ENCODE data around the gene ALS2.
"Not testable (repeated sequence)": the region's sequence is repeated elsewhere in the genome, so short reads cannot be mapped to it uniquely, and the experiment has no call there.

Gene ALS2

DNA sequence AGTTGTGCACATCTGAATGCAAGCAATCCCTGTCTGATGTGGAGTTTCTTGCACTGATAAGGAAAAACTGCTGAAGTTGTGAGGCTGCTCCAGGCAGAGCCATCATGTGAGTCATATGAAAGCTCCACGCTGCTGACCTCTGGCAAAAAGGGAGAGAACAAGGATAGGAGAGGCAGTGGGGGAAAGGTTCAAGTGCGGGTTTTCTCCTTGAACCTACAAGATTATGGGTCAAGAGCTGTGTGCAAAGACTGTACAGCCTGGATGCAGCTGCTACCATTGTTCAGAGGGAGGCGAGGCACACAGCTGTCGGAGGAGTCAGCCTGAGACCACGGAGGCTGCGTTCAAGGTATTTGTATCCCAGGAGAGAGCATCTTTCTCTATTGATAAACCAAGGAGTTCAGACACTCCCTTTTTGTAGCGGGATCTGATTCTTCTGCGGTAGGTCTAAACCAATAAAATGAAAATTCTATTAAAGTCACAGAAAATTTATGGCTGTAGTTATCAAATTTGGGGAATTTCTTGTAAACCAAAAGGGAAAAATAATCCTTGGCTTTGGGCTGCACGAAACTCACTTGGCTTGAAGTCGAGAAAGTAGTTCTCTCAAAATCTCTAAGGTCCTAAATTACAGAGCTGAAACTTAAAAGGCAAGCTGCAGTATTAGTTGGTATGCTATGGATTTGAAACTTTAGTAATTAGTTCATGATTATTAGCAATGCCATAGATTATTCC is 25.9 kb upstream of the ALS2 start, which contains the start of gene CDK15:
TSS of gene CDK15 (plus strand) at position 96 of the 729 bp plus-strand sequence. CDS start at position 224, 128 bp downstream.
- TF ChIP-seq, protein P1, sequence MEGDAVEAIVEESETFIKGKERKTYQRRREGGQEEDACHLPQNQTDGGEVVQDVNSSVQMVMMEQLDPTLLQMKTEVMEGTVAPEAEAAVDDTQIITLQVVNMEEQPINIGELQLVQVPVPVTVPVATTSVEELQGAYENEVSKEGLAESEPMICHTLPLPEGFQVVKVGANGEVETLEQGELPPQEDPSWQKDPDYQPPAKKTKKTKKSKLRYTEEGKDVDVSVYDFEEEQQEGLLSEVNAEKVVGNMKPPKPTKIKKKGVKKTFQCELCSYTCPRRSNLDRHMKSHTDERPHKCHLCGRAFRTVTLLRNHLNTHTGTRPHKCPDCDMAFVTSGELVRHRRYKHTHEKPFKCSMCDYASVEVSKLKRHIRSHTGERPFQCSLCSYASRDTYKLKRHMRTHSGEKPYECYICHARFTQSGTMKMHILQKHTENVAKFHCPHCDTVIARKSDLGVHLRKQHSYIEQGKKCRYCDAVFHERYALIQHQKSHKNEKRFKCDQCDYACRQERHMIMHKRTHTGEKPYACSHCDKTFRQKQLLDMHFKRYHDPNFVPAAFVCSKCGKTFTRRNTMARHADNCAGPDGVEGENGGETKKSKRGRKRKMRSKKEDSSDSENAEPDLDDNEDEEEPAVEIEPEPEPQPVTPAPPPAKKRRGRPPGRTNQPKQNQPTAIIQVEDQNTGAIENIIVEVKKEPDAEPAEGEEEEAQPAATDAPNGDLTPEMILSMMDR (IDR thresholded peaks at IDR 0.05; ENCODE audit: low read length, missing control alignments), result no peak
- peak; percentile 47 for DNase-seq (ENCODE audit: low read depth)
- H3K4me3 ChIP-seq (replicated peaks; ENCODE audit: low read depth, low read length), result no peak within 1 kb of the TSS

DNA sequence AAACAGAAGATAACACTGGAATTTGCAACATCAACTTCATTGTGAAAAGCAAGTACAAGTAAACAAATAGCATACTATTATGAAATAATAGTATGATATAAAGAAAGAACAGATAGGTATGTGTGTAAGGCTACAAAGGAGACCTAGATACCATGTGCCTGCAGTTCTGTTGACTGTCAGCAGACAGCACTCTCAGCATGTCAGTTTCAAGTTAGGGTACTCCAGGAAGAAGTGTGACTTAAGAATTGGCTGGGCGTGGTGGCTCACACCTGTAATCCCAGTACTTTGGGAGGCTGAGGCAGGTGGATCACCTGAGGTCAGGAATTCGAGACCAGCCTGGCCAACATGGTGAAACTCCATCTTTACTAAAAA is 18.2 kb upstream of the ALS2 start:
- not testable (repeated sequence) for H3K4me3 ChIP-seq (replicated peaks; ENCODE audit: low read depth, low read length)
- TF ChIP-seq, protein P1 (IDR thresholded peaks at IDR 0.05; ENCODE audit: low read length, missing control alignments), result peak; percentile 24
- peak; percentile 46 for DNase-seq (ENCODE audit: low read depth)

DNA sequence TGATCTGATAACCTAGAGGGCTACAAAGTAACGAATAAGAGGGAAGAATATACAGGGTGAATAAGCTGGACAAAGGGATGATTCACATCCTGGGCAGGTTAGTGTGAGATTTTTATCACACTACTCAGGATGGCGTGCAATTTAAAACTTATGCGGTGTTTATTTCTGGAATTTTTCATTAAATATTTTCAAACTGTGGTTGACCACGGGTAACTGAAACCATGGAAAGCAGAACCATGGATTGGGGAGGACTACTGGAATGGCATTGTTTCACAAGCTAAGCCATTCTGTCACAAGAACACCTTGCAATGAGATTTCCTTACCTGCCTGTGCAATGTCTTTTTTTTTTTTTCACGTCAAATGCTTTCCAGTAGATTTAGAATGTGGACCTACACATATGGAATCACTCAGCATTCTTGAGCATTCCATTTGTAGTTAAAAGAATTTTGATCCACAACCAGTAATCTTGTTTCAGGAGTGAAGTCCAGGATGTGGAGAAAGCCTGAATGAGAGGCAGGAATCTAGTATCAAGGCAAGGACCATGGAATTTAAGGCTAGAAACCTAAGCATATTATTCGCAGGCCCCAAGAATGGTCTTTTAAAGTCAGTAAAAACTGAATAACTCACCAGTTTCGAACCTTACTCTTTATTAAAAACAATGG is 17.6 kb upstream of the ALS2 start:
- H3K4me3 ChIP-seq (replicated peaks; ENCODE audit: low read depth, low read length), result no peak overlapping the region
- DNase-seq (ENCODE audit: low read depth), result peak; percentile 49
- TF ChIP-seq, protein P1 (IDR thresholded peaks at IDR 0.05; ENCODE audit: low read length, missing control alignments), result no peak

DNA sequence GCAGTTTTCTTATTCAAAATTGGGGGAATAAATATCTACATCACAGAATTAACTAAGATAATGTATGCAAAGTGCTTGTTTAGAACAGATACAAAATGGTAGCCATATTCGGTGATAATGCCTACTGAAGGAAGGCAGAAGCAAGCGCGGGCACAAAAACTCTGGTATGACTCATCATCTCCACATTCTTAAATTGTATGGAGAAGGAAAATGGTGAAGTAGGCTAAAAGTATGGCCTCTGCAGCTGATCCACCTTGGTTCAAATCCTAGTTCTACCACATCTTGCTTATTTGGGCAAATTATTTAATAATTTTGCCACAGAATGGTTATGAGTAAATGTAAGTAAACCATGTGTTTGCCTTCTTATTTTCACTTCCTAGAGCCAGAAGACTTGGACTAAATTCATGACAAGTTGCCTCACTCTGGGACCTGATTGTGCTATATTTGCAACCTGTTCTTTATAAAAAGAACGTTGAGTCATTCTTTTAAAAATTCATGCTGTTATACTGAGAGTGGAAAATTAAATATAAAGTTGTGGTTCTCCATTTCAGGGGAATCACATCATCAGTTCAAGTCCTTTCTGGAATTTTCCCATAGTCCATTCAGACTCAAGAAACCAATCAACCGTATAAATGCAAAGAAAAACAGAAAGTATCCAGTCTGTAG is 16.6 kb upstream of the ALS2 start:
- H3K4me3 ChIP-seq (replicated peaks; ENCODE audit: low read depth, low read length), result no peak overlapping the region
- peak; percentile 21 for DNase-seq (ENCODE audit: low read depth)
- TF ChIP-seq, protein P1 (IDR thresholded peaks at IDR 0.05; ENCODE audit: low read length, missing control alignments), result no peak

DNA sequence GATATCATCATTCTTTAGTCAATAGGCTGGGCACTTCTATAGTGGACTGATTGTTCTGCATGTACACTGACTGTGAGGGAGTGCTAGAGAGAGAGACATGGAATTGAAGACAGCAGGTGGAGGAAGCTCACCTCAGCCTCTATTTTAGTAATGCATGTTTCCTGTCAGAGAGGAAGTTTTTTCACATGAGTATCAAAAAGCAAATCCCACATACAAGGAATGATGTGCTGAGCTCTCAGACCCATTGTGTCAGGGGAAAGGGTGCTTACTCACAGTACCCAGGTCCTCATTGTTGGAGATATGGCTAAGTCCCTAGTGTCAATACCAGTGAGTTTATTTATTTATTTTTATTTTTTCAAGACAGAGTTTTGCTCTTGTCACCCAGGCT is 15.7 kb upstream of the ALS2 start:
- DNase-seq (ENCODE audit: low read depth), result no peak
- no peak overlapping the region for H3K4me3 ChIP-seq (replicated peaks; ENCODE audit: low read depth, low read length)
- TF ChIP-seq, protein P1 (IDR thresholded peaks at IDR 0.05; ENCODE audit: low read length, missing control alignments), result no peak

DNA sequence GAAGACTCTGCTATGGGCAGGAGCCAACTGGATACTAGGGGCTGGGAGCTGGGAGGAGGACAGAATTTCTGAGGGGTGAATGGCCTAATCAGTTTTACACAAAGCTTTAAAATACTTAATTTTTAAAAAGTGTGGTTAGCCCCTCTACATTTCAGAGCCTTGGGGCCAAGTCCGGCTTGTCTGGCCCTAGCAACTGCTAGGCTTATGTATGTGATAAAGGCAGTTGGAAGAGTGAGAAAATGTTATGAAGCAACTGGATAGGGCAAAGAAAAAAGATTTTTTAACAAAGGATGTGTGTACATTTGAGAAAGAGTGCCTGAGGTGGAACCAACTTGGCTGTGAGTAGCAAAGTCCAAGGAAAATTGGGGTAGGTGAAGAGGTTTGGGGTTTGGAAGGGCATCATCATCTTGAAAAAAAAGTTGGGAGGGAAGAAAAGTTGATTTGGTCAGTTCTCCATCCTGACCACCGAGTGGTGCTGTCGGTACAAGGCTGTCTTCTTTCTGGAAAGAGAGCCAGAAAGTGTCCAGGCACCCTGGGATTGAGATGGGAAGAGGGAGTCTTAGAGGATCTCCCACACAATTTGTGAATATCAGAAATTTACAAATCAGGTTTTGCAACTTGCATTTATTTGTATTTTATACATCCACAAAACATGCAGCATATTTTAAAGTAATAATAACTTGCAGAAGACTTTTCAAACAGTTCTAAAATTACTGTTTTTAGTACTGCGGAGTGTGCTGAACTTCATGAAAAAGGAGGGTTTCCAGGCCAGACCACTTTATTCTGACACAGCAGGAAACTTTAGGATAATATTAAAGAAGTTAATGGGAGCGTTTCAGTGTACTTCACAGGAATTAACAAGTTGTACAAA is 15.1 kb upstream of the ALS2 start:
- no peak overlapping the region for H3K4me3 ChIP-seq (replicated peaks; ENCODE audit: low read depth, low read length)
- DNase-seq (ENCODE audit: low read depth), result peak; percentile 62
- TF ChIP-seq, protein P1 (IDR thresholded peaks at IDR 0.05; ENCODE audit: low read length, missing control alignments), result peak; percentile 80

All from fibroblast of pulmonary artery (primary cell).